Embryonic facial prominence (tissue), 1 donor: ENCODE data around the gene SCARF2.
"Not testable (repeated sequence)": the region's sequence is repeated elsewhere in the genome, so short reads cannot be mapped to it uniquely, and the experiment has no call there.

ENCODE experiments used
- DNase-seq: peaks from one replicate; pipeline ENCODE4 v3.0.0-alpha.2; 2016; ENCODE audit errors: extremely low spot score

Gene SCARF2

DNA sequence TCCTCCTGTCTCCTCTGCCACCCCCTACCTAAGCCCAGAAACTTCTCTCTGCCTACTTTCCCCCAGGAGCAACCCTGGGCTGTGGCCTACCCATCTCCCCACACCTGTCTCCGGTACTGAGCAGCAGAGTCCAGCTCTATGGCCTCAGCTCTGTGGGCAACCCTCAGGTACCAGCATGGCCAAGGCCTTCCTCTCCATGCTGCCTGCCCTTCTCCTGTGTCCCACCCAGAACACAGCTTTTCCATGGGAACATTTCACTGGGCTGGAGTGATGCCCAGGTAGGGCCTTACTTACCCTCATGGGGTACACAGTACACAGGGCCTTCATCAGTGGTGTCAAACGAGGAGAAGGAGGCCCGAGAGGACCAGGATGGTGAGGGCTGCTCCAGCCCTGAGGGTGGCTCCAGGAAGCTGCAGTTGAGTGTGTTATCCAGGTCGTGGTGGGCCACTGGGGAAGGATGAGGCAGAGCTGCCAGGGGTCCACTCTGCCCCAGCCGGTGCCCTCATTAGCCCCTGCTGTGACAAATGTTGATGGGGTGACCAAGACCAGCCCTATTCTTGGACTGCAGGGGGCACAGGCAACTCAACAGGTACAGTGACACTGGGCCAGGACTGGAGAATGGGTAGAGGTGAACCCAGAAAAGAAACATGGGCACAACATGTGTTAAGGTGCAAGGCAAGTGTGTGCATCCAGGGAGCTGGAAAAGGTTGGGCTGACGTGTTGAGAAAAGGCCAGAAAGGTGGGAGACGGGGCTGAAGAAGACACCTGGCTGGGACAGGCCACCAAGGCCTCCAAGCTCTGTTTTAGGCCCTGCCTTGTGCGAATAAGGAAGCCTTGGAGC lies 10.3 kb downstream of the SCARF2 start:
- no peak for DNase-seq

- no peak for DNase-seq
Observed at GRCh38 chr22:20426259-20426615, 11.4 kb downstream of the SCARF2 start.

- no peak for DNase-seq
Observed at GRCh38 chr22:20425566-20426258, 11.9 kb downstream of the SCARF2 start.

DNA sequence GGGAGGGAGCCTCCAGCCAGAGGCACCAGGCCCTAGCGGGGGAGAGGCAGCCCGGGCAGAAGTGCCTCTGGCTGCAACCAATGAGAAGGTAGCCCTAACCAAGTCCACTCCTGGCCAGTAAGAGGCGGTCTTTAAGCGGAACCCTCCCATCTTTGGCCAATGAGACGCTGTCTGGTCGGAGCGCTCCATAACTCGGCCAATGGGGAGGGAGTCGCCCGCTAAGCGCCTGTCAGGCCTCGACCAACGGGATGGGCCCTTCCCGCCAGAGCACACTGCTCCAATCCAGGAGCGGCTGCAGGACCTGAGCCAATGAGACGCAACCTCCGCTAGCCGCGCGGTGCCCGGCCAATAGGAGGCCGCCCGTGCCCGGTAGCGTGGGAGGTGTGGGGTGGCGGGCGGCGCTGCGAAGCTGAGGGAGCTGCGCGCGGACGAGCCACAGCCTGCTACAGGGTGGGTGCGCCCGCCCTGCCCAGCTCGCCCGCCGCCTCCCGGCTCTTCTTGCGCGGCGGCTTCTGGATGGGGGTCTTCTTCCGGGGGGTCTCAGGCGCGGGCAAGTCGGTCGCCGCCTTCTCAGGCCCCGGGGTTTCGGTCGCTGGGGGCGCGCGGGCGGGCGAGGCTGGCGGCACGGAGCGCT lies 12.6 kb downstream of the SCARF2 start:
- DNase-seq = peak; percentile 56

GRCh38 chr22:20424568-20424931 lies 13.1 kb downstream of the SCARF2 start:
- no peak for DNase-seq

DNA sequence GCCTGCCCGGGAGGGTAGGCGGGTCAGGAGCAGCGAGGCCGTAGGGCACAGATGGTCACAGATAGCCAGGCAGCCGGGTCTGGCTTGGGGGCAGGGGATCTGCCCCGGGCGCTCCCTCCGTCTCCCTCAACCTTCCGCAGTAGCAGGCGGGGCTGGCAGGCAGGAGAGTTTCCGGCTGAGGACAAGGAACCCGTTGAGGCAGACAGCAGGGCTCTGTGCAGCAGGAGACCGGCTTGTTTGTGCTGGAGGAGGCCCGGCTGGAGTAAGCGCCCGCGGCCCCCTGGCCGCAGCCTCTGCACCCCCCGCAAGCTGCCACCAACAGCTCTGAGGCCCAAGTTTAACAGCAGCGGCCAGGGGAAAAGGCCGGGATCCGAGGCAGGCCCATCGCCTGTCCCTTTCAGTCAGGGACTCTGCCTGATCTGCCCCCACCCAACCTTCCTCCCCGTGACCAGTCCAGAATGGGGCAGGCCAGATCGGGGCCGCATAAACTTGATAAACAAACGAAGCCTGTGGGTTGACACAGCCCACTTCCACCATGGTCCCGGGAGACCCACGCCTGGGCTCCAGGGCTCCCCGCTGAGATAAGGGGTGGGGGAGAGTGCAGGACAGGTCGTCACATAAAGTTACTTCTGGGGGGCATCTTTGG lies 13.6 kb downstream of the SCARF2 start:
- DNase-seq = no peak

DNA sequence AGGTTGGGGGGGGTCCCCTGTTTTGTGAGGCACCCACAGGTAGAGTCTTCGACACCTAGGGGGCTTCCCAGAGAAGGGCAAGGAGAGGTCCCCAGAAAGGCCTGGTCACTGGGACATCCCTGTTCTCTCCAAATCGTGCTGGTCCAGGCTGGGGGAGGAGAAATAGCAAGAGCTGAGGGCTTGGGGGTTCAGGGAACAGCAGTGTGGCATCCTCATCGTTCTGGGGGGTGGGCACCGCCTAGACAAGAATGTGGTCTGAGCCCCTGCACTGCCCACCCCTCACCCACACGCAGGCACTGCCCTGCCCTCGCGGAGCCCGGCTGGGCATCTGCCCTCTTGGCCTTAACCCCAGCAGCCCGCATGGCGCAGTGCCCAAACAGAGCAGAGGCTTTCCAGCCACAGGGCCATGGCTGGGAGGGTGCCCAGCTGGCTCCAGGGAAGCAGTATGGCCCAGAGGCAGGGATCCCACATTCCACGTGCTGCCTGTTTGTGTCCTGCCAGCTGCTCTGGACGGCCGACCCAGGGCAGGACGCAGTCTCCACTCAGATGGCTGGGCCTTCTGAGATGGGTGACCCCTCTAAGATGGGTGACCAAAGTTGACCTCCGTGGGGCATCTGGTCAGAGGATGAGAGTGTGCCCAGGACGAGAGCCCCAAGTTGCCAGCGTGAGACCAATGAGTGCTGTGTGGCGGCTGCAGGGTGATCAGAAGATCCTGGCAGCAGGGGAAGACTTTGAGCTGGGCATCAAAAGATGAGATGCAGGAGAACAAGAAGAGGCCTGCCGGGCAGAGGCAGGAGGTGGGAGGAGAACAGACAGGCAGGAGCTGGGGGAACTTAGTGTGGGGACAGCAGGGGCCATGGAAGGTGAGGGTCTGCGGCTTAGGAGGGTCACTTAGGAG lies 14.4 kb downstream of the SCARF2 start:
- DNase-seq = no peak

DNA sequence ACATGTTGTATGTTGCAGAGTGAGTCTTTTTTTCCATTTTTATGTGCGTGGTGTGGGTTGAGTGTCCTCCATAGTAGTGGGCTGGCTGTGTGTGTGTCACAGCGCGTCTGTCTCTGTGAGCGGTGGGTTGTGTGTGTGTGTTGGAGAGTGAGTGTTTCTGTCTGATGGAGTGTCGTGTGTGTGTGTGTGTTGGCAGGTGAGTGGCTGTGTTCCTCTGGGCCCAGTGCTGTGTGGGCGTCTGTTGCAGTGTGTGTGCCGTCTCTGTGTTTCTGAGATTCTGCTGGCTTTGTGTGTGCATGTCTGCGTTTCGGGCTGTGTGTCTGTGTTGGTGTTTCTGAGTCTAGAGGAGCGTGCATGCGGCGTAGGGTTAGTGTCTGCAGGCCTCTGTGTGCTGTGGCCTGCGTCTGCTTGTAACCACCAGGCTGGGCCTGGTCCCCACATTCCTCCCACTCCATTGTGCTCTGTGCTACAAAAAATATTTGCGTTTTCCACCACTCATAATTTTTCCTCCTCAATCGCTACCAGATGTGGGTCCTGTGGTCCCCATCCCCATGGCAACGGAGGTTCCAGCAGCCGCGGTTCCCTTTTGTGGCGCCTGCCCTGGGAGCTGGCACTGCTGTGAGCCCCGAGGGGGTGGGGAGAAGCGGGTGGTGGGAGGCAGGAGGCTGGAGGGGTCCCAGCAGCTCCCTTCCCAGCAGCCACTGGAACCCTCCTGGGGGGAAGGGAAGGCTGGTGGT lies 15.2 kb downstream of the SCARF2 start:
- peak; percentile 88 for DNase-seq

GRCh38 chr22:20421507-20421874 lies 16.1 kb downstream of the SCARF2 start:
- no peak for DNase-seq

DNA sequence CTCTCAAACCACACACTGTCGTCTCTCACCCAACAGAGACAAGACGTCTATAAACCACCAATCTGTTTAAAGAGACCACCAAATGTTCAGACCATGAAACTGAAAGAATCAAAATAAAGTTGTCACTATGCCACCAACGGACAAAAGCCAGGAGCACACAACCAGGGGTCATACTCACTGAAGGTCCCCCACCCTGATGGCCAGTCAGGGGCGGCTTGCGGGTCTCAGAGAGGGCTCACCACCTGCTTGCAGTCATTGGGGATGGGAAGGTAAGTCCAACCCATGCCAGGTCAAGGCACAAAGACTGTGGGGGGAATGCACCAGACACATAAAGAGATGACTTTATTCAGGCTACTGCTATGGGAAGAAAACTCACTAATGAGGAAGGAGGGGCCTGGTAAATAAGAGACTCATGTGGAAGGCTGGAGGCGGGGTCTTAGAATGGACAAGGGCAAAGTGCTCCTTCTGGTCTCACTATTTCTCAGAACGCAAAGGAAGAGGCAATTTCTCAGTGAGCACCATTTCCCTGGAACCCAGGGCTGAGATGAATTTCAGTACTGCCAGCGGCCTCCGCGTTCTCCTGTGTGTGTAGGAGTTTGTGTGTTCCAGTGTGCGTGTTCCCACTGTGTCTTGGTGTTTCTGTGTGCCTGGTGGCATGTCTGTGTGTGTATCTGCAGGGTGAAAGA lies 17.3 kb downstream of the SCARF2 start:
- no peak for DNase-seq

DNA sequence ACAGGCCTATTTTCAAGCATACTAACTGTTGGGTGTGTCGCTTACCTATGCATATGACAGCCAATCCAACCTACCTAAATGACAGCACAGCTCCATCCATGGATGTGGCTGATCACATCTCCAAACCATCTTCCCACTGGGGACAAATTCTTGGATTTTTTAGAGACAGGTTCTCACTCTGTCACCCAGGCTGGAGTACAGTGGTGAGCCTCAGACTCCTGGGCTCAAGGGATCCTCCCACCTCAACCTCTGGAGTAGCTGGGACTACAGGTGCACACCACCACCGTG lies 18.0 kb downstream of the SCARF2 start:
- DNase-seq = no peak

- peak; percentile 58 for DNase-seq
Observed at GRCh38 chr22:20418211-20418788, 19.3 kb downstream of the SCARF2 start.

GRCh38 chr22:20415699-20416098 lies 21.9 kb downstream of the SCARF2 start:
- DNase-seq = not testable (repeated sequence)

DNA sequence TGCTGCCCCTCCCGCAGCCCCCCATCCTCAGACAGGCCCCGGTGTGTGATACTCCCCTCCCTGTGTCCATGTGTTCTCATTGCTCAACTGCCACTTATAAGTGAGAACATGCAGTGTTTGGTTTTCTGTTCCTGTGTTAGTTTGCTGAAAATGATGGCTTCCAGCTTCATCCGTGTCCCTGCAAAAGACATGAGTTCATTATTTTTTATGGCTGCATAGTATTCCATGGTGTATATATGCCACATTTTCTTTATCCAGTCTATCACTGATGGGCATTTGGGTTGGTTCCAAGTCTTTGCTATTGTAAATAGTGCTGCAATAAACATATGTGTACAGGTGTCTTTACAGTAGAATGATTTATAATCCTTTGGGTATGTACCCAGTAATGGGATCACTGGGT lies 22.4 kb downstream of the SCARF2 start:
- DNase-seq = not testable (repeated sequence)

DNA sequence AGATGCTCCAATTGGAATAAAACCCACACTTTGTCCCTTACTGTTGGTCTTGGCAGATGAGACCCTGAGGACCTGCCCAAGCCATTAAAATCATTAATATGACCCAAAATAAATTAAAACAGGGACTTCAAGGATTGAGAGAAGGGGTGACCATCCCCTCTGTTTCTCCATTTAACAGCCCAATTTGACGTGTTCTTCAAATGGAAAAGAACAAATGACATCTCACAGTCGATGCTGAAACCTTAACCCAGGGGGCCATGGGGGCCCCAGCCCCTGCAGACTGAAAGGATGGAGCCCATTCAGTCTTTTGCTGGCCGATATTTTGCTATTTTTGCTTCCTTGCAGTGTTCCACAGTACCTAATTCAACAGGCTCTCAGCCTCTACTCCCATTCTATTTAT lies 23.2 kb downstream of the SCARF2 start:
- DNase-seq = no peak

DNA sequence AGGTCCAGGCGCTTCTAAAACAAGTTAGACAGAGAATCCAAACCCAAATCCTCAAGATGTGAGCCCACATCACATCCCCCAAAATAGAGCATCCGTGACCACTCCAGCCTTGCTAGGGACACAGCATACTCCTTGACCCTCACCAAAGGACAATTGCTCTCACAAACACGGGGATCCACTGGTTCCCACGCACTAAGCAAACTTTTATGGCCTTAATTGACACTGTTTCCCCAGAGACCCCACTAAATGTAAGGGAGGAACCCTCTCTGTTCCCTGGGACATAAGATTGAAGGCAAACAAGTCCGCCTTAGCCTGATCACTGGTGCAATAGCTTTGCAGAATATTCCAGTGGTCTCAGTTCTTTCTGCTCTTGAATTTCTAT lies 23.6 kb downstream of the SCARF2 start:
- DNase-seq = no peak

GRCh38 chr22:20413217-20414058 lies 24.2 kb downstream of the SCARF2 start:
- DNase-seq = no peak

- DNase-seq = no peak
Observed at GRCh38 chr22:20412474-20413216, 25.0 kb downstream of the SCARF2 start.
